ENCODE results near the gene ZNF367. TPM values are rescaled to one million over a fixed set of nuclear protein-coding genes. Genes with fewer than 3 reads are reported as not detected.
A peak's percentile ranks its signal among the peaks of the same experiment; 100 is the strongest.

Gene ZNF367
- total RNA-seq, 1 donor from 2014 or later = 7.2 TPM

- peaks cover 13% of the 10 kb centered on the region for H3K4me1 Mint-ChIP-seq (ENCODE audit: unreplicated experiment)
- TF ChIP-seq, protein P1, sequence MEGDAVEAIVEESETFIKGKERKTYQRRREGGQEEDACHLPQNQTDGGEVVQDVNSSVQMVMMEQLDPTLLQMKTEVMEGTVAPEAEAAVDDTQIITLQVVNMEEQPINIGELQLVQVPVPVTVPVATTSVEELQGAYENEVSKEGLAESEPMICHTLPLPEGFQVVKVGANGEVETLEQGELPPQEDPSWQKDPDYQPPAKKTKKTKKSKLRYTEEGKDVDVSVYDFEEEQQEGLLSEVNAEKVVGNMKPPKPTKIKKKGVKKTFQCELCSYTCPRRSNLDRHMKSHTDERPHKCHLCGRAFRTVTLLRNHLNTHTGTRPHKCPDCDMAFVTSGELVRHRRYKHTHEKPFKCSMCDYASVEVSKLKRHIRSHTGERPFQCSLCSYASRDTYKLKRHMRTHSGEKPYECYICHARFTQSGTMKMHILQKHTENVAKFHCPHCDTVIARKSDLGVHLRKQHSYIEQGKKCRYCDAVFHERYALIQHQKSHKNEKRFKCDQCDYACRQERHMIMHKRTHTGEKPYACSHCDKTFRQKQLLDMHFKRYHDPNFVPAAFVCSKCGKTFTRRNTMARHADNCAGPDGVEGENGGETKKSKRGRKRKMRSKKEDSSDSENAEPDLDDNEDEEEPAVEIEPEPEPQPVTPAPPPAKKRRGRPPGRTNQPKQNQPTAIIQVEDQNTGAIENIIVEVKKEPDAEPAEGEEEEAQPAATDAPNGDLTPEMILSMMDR (conservative IDR thresholded peaks at IDR 0.05) = no peak
- peak overlapping the region; percentile 86 for H3K4me3 Mint-ChIP-seq
- DNase-seq (ENCODE audit: extremely low spot score, unreplicated experiment) = no peak
- no peaks in the 10 kb centered on the region for H3K9me3 Mint-ChIP-seq
- no peaks in the 10 kb centered on the region for H3K36me3 Mint-ChIP-seq
- H3K27ac Mint-ChIP-seq = peak overlapping the region; percentile 55
- H3K27me3 Mint-ChIP-seq = peaks cover 11% of the 10 kb centered on the region
These were observed 30.5 kb upstream of the ZNF367 start for GRCh38 chr9:96448546-96449170.

DNA sequence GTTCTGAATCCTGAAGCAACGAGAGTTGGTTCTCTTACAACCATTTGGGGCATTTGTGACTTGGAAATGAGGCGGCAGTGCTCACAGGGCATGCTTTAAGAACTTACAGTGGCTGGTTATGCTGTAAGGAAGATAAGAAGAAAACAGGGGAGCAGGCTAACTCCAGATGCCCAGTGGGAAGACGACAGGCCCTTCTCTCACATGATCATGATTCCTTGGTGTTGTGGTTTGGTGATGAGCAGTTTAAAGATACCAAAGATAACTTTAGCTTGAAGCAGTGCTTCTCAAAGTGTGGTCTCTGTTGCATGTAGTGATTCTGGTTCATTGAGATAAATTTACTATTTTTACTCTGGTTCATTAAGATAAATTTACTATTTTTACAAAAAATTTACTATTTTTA lies 29.2 kb upstream of the ZNF367 start:
- Mint-ChIP-seq H3K9me3 (no peaks in the 10 kb centered on the region), H3K4me1 (ENCODE audit: unreplicated experiment) (peaks cover 11% of the 10 kb centered on the region), H3K27me3 (peaks cover 11% of the 10 kb centered on the region), H3K36me3 (no peaks in the 10 kb centered on the region), H3K4me3 (no peak overlapping the region), H3K27ac (no peak overlapping the region)
- TF ChIP-seq, protein P1 (conservative IDR thresholded peaks at IDR 0.05) = no peak
- DNase-seq (ENCODE audit: extremely low spot score, unreplicated experiment) = no peak

DNA sequence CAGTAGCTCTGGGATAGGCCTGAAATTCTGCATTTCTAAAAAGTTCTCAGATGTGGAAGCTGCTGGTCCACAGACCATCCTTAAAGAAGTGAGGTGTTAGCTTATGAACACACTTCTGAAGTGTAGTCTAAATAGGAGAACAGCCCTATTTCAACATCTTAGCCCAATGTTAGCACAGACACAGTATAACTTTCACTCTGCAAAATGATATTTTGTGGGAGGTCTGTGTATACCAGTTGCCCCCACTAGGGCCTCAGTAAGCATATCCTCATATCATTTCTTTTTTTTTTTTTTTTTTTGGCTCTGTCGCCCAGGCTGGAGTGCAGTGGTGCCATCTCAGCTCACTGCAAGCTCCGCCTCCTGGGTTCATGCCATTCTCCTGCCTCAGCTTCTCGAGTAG lies 24.3 kb upstream of the ZNF367 start:
- Mint-ChIP-seq H3K27ac (no peak overlapping the region), H3K9me3 (no peaks in the 10 kb centered on the region), H3K36me3 (no peaks in the 10 kb centered on the region), H3K27me3 (no peaks in the 10 kb centered on the region), H3K4me1 (ENCODE audit: unreplicated experiment) (no peaks in the 10 kb centered on the region), H3K4me3 (no peak overlapping the region)
- DNase-seq (ENCODE audit: extremely low spot score, unreplicated experiment) = no peak
- TF ChIP-seq, protein P1 (conservative IDR thresholded peaks at IDR 0.05) = peak; percentile 50

GRCh38 chr9:96441798-96442445 lies 23.8 kb upstream of the ZNF367 start:
- Mint-ChIP-seq H3K27ac (no peak overlapping the region), H3K36me3 (no peaks in the 10 kb centered on the region), H3K9me3 (no peaks in the 10 kb centered on the region), H3K27me3 (no peaks in the 10 kb centered on the region), H3K4me1 (ENCODE audit: unreplicated experiment) (no peaks in the 10 kb centered on the region), H3K4me3 (no peak overlapping the region)
- TF ChIP-seq, protein P1 (conservative IDR thresholded peaks at IDR 0.05) = peak; percentile 60
- DNase-seq (ENCODE audit: extremely low spot score, unreplicated experiment) = no peak

DNA sequence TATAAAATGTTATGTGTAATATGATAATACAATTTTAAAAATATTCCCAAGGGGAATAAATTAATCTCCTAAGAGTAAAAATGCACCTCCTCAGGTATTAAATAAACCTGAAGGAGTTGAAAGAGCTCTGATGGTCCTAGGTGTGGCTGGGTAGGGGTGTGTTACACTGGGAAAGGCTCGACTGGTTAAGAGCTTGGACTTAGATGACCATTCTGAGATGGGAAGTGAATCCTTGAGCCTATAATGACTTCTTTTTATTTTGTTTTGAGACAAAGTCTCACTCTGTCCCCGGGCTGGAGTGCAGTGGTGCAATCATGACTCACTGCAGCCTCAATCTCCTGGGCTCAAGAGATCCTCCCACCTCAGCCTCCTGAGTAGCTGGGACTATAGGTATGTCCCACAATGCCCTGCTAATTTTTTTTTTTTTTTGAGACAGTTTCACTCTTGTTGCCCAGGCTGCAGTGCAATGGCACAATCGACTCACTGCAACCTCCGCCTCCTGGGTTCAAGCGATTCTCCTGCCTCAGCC lies 22.6 kb upstream of the ZNF367 start:
- no peaks in the 10 kb centered on the region for H3K27me3 Mint-ChIP-seq
- no peak overlapping the region for H3K27ac Mint-ChIP-seq
- H3K4me3 Mint-ChIP-seq = no peak overlapping the region
- DNase-seq (ENCODE audit: extremely low spot score, unreplicated experiment) = no peak
- no peaks in the 10 kb centered on the region for H3K4me1 Mint-ChIP-seq (ENCODE audit: unreplicated experiment)
- TF ChIP-seq, protein P1 (conservative IDR thresholded peaks at IDR 0.05) = no peak
- no peaks in the 10 kb centered on the region for H3K36me3 Mint-ChIP-seq
- peaks cover 2% of the 10 kb centered on the region for H3K9me3 Mint-ChIP-seq

All from type B pancreatic cell (in vitro differentiated cells).